HG03139 (cell line): Measurements from ENCODE around the gene GLUL.
"Not testable (repeated sequence)": the region's sequence is repeated elsewhere in the genome, so short reads cannot be mapped to it uniquely, and the experiment has no call there.

ENCODE experiments used
- ATAC-seq: cut with Tn5 transposase; IDR thresholded peaks from one replicate; pipeline ENCODE4 v1.9.1; 2021; ENCODE audit not compliant: unreplicated experiment

The GLUL gene

GRCh38 chr1:182368903-182369302 lies 22.7 kb downstream of the GLUL start:
- no peak for ATAC-seq

GRCh38 chr1:182368358-182368757 lies 23.2 kb downstream of the GLUL start:
- no peak for ATAC-seq

- ATAC-seq = no peak
These were observed 23.7 kb downstream of the GLUL start for GRCh38 chr1:182367926-182368325.

- ATAC-seq = no peak
These were observed 25.0 kb downstream of the GLUL start for GRCh38 chr1:182366596-182366995.

GRCh38 chr1:182359645-182360044 lies 31.9 kb downstream of the GLUL start:
- no peak for ATAC-seq

- ATAC-seq = no peak
These were observed 33.7 kb downstream of the GLUL start for GRCh38 chr1:182357913-182358312.

- no peak for ATAC-seq
These were observed 34.4 kb downstream of the GLUL start for GRCh38 chr1:182357171-182357570.

GRCh38 chr1:182355723-182356098 lies 35.9 kb downstream of the GLUL start:
- no peak for ATAC-seq

GRCh38 chr1:182351790-182352364 lies 39.7 kb downstream of the GLUL start:
- ATAC-seq = no peak

GRCh38 chr1:182350839-182351238 lies 40.8 kb downstream of the GLUL start:
- no peak for ATAC-seq

GRCh38 chr1:182348961-182349747 lies 42.4 kb downstream of the GLUL start:
- no peak for ATAC-seq

- no peak for ATAC-seq
These were observed 44.6 kb downstream of the GLUL start for GRCh38 chr1:182347019-182347418.

GRCh38 chr1:182340233-182341058 lies 51.1 kb downstream of the GLUL start:
- ATAC-seq = no peak

GRCh38 chr1:182339684-182340083 lies 51.9 kb downstream of the GLUL start:
- no peak for ATAC-seq

GRCh38 chr1:182338806-182339370 lies 52.7 kb downstream of the GLUL start:
- no peak for ATAC-seq

GRCh38 chr1:182337736-182338571 lies 53.6 kb downstream of the GLUL start:
- no peak for ATAC-seq

- no peak for ATAC-seq
These were observed 55.6 kb downstream of the GLUL start for GRCh38 chr1:182335771-182336566.

GRCh38 chr1:182333071-182333571 lies 58.5 kb downstream of the GLUL start:
- not testable (repeated sequence) for ATAC-seq

GRCh38 chr1:182332261-182333060 lies 59.1 kb downstream of the GLUL start:
- ATAC-seq = no peak
